HepG2 (cell line): ENCODE results near the gene ZXDC. TPM values are rescaled to one million over a fixed set of nuclear protein-coding genes. Genes with fewer than 3 reads are reported as not detected.

Experiments used
- CC2D1A ChIP-seq: sonication (generic); formaldehyde crosslinking; IDR thresholded peaks from 2 replicates; pipeline ENCODE4 v1.8.1; 2023; ENCODE audit warnings: mild to moderate bottlenecking, missing genetic modification reagents
- ETV6 ChIP-seq: sonication (generic); formaldehyde crosslinking; conservative IDR thresholded peaks from 2 replicates; pipeline ENCODE4 v1.4.0; 2020; ENCODE audit warnings: missing genetic modification reagents
- HDAC6 ChIP-seq: fragments of 200-600 bp; sonication (generic); IDR thresholded peaks from 2 replicates; pipeline ENCODE4 v1.7.0; 2017; ENCODE audit warnings: mild to moderate bottlenecking, antibody characterized with exemption, low read length, low read depth
- JDP2 ChIP-seq: sonication (generic); formaldehyde crosslinking; IDR thresholded peaks from 2 replicates; pipeline ENCODE4 v1.8.1; 2022; ENCODE audit warnings: missing genetic modification reagents, borderline replicate concordance
- KLF6 ChIP-seq: IDR thresholded peaks from 2 replicates; pipeline ENCODE4 v1.8.0; 2016; ENCODE audit warnings: missing biosample characterization, missing genetic modification reagents
- MAF1 ChIP-seq: sonication (generic); formaldehyde crosslinking; IDR thresholded peaks from 2 replicates; pipeline ENCODE4 v1.5.0; 2020; ENCODE audit warnings: missing genetic modification reagents, borderline replicate concordance
- MED1 ChIP-seq: sonication (generic); formaldehyde crosslinking; IDR thresholded peaks from 2 replicates; pipeline ENCODE4 v1.4.0; 2020; ENCODE audit warnings: missing genetic modification reagents
- NFRKB ChIP-seq: fragments of 450-650 bp; IDR thresholded peaks from 2 replicates; pipeline ENCODE4 v1.6.1; 2017
- NFYC ChIP-seq: IDR thresholded peaks from 2 replicates; pipeline ENCODE4 v1.6.1; 2016; ENCODE audit warnings: missing genetic modification reagents, missing compliant biosample characterization
- POGZ ChIP-seq: sonication (generic); formaldehyde crosslinking; IDR thresholded peaks from 2 replicates; pipeline ENCODE4 v1.4.0; 2020; ENCODE audit warnings: mild to moderate bottlenecking, missing genetic modification reagents
- POLR2A ChIP-seq, 2 experiments: IDR thresholded peaks; 2 replicates each; pipeline ENCODE4 v1.6.1; 2011; ENCODE audit warnings: low read depth in 2 of 2, low read length in 2 of 2, mild to moderate bottlenecking in 1 of 2, moderate library complexity in 1 of 2; ENCODE audit not compliant: insufficient read depth in 1 of 2
- RBFOX2 ChIP-seq: fragments of 200-400 bp; formaldehyde crosslinking; IDR thresholded peaks from 2 replicates; pipeline ENCODE4 v1.6.1; 2017; ENCODE audit warnings: low read depth, mild to moderate bottlenecking, low read length
- RBM39 ChIP-seq: fragments of 200-400 bp; formaldehyde crosslinking; IDR thresholded peaks from one replicate; pipeline ENCODE4 v1.6.1; 2018; ENCODE audit warnings: antibody characterized with exemption, mild to moderate bottlenecking, low read depth, low read length; ENCODE audit not compliant: poor library complexity, severe bottlenecking
- RFXANK ChIP-seq: IDR thresholded peaks from 2 replicates; pipeline ENCODE4 v1.6.1; 2016
- RXRA ChIP-seq: sonication (generic); formaldehyde crosslinking; IDR thresholded peaks from 2 replicates; pipeline ENCODE4 v1.5.1; 2020; ENCODE audit warnings: missing genetic modification reagents
- SMAD9 ChIP-seq: sonication (generic); formaldehyde crosslinking; IDR thresholded peaks from 2 replicates; pipeline ENCODE4 v1.5.1; 2020; ENCODE audit warnings: mild to moderate bottlenecking, missing genetic modification reagents
- SOX13 ChIP-seq, 3 experiments: fragments of 450-650 bp in 1 of 3; sonication (generic) in 1 of 3; formaldehyde crosslinking in 1 of 3; IDR thresholded peaks in 2 of 3; conservative IDR thresholded peaks in 1 of 3; 2 replicates each; pipeline versions ENCODE4 v1.5.0 to v1.6.1; 2016 to 2020; ENCODE audit warnings: antibody characterized with exemption in 1 of 3, mild to moderate bottlenecking in 1 of 3, missing compliant biosample characterization in 1 of 3, missing genetic modification reagents in 1 of 3, moderate library complexity in 1 of 3
- YEATS2 ChIP-seq: sonication (generic); formaldehyde crosslinking; IDR thresholded peaks from 2 replicates; pipeline ENCODE4 v1.4.0; 2020; ENCODE audit warnings: missing genetic modification reagents, borderline replicate concordance
- YY1 ChIP-seq: IDR thresholded peaks from 2 replicates; pipeline ENCODE4 v1.6.1; 2011; ENCODE audit warnings: low read length, low read depth, moderate library complexity, mild to moderate bottlenecking; ENCODE audit not compliant: insufficient read depth, insufficient replicate concordance
- ZBTB3 ChIP-seq: sonication (generic); formaldehyde crosslinking; IDR thresholded peaks from 2 replicates; pipeline ENCODE4 v1.4.0; 2020; ENCODE audit warnings: low read depth, mild to moderate bottlenecking, moderate library complexity, missing genetic modification reagents, borderline replicate concordance
- ZMAT5 ChIP-seq: sonication (generic); formaldehyde crosslinking; IDR thresholded peaks from 2 replicates; pipeline ENCODE4 v1.5.0; 2020; ENCODE audit warnings: mild to moderate bottlenecking, low read depth, missing genetic modification reagents, borderline replicate concordance
- ZNF10 ChIP-seq: sonication (generic); formaldehyde crosslinking; IDR thresholded peaks from 2 replicates; pipeline ENCODE4 v1.4.0; 2020; ENCODE audit warnings: mild to moderate bottlenecking, low read depth, missing genetic modification reagents, borderline replicate concordance
- ZNF121 ChIP-seq: sonication (generic); formaldehyde crosslinking; IDR thresholded peaks from 2 replicates; pipeline ENCODE4 v1.5.0; 2020; ENCODE audit warnings: mild to moderate bottlenecking, missing genetic modification reagents
- ZNF207 ChIP-seq: fragments of 450-650 bp; IDR thresholded peaks from 2 replicates; pipeline ENCODE4 v1.6.1; 2016; ENCODE audit warnings: antibody characterized with exemption, borderline replicate concordance
- ZNF276 ChIP-seq: sonication (generic); formaldehyde crosslinking; IDR thresholded peaks from 2 replicates; pipeline ENCODE4 v1.4.0; 2020; ENCODE audit warnings: mild to moderate bottlenecking, low read depth, missing genetic modification reagents
- ZNF549 ChIP-seq: sonication (generic); formaldehyde crosslinking; IDR thresholded peaks from 2 replicates; pipeline ENCODE4 v1.5.0; 2020; ENCODE audit warnings: missing genetic modification reagents
- ZNF737 ChIP-seq: sonication (generic); formaldehyde crosslinking; IDR thresholded peaks from 2 replicates; pipeline ENCODE4 v1.5.0; 2020; ENCODE audit warnings: missing genetic modification reagents, mild to moderate bottlenecking, borderline replicate concordance
- ZNF747 ChIP-seq: sonication (generic); formaldehyde crosslinking; IDR thresholded peaks from 2 replicates; pipeline ENCODE4 v1.8.1; 2023; ENCODE audit warnings: missing genetic modification reagents, mild to moderate bottlenecking, borderline replicate concordance
- ZNF816 ChIP-seq: sonication (generic); formaldehyde crosslinking; IDR thresholded peaks from 2 replicates; pipeline ENCODE4 v1.8.0; 2022; ENCODE audit warnings: missing genetic modification reagents, mild to moderate bottlenecking, borderline replicate concordance
- ZSCAN20 ChIP-seq: sonication (generic); formaldehyde crosslinking; IDR thresholded peaks from 2 replicates; pipeline ENCODE4 v1.4.0; 2020; ENCODE audit warnings: missing genetic modification reagents, mild to moderate bottlenecking, borderline replicate concordance
- ZSCAN21 ChIP-seq: sonication (generic); formaldehyde crosslinking; IDR thresholded peaks from 2 replicates; pipeline ENCODE4 v1.8.0; 2022; ENCODE audit warnings: mild to moderate bottlenecking, missing genetic modification reagents, moderate library complexity, borderline replicate concordance
- polyA plus RNA-seq, 8 experiments: library from polyadenylated mRNA; depleted of rRNA in 3 of 8; stranded (reverse) in 7 of 8; unstranded in 1 of 8; fragments of >200 nt; fragmentation: Illumina TruSeq in 4 of 8; extraction: Trizol in 4 of 8; gene quantifications; 2 replicates each; pipeline versions ENCODE4 v1.2.1 to v1.2.3, GENCODE V29; 2011 to 2016; ENCODE audit warnings: low read depth in 4 of 8, missing spikeins in 1 of 8, mixed read lengths in 1 of 8; ENCODE audit not compliant: insufficient read depth in 1 of 8
- total RNA-seq, 5 experiments: library from RNA; depleted of rRNA; stranded (reverse); fragments of >200 nt; fragmentation: Illumina TruSeq; extraction: Trizol; gene quantifications; 2 replicates each; pipeline ENCODE4 v1.2.3, GENCODE V29; 2016; ENCODE audit warnings: low read depth in 1 of 5

Gene ZXDC
- total and polyA plus RNA-seq, 2 of the 13 experiments (the other 11 are each of a cell fraction or from before 2014, with no cell fraction given): 17.6 to 21.2 TPM

GRCh38 chr3:126475413-126476114 lies at the start of gene ZXDC (continued):
- no peak for TF ChIP-seq JDP2 (CRISPR knock-in tag)
- TF ChIP-seq RXRA (CRISPR knock-in tag): no peak
- TF ChIP-seq ZBTB3 (CRISPR knock-in tag): no peak
- no peak for TF ChIP-seq SMAD9 (CRISPR knock-in tag)
- TF ChIP-seq SOX13 (IDR thresholded peaks at IDR 0.05): no peak
- no peak for TF ChIP-seq SOX13 (CRISPR knock-in tag; conservative IDR thresholded peaks at IDR 0.05 in 1 of 2, IDR thresholded peaks at IDR 0.05 in 1 of 2)
- no peak for TF ChIP-seq ZNF207
- TF ChIP-seq ZNF276 (CRISPR knock-in tag): no peak
- 0 out of 2 replicates have a peak, but pooled peaks have one; percentile 47 for TF ChIP-seq ZNF747 (CRISPR knock-in tag)
- no peak for TF ChIP-seq ZMAT5
- no peak for TF ChIP-seq ETV6 (CRISPR knock-in tag)
- TF ChIP-seq POLR2A (IDR thresholded peaks at IDR 0.05; ENCODE audit: insufficient read depth in 1 of 2, low read depth in 2 of 2, low read length in 2 of 2): peak in 1 of 2 experiments; percentile 58; a peak in 2 of 4 replicates
- peak; percentile 92 for TF ChIP-seq YY1
- TF ChIP-seq ZSCAN20 (CRISPR knock-in tag): peak; percentile 31; the same call in 1 of the 2 replicates
- no peak for TF ChIP-seq ZSCAN21
- no peak for TF ChIP-seq ZNF737 (CRISPR knock-in tag)
- TF ChIP-seq RBFOX2: peak; percentile 82
- TF ChIP-seq POGZ (CRISPR knock-in tag): no peak
- no peak for TF ChIP-seq YEATS2 (CRISPR knock-in tag)
- TF ChIP-seq RBM39: peak; percentile 15
- no peak for TF ChIP-seq ZNF816
- no peak for TF ChIP-seq NFYC (CRISPR knock-in tag)
- peak; percentile 26; the same call in 1 of the 2 replicates for TF ChIP-seq MED1 (CRISPR knock-in tag)
- TF ChIP-seq CC2D1A: no peak
- TF ChIP-seq MAF1: no peak
- TF ChIP-seq ZNF121 (CRISPR knock-in tag): no peak
- TF ChIP-seq KLF6 (CRISPR knock-in tag): no peak
- no peak for TF ChIP-seq ZNF549 (CRISPR knock-in tag)
- no peak for TF ChIP-seq HDAC6
- TF ChIP-seq ZNF10 (CRISPR knock-in tag): no peak
- TF ChIP-seq NFRKB: no peak
- TF ChIP-seq RFXANK (CRISPR knock-in tag): no peak
